Loucy (cell line): ENCODE measurements around the gene SLC22A4.

ENCODE experiments used
- H2AFZ ChIP-seq: fragments of 200-600 bp; sonication (generic); 2 replicates; pipeline ENCODE4 v1.6.0; 2016; ENCODE audit warnings: antibody characterized with exemption, mild to moderate bottlenecking, low read length, moderate library complexity
- H3F3A ChIP-seq: fragments of 200-600 bp; 2 replicates; pipeline ENCODE4 v1.6.0; 2016; ENCODE audit warnings: antibody characterized with exemption, low read depth, mild to moderate bottlenecking
- H3K27me3 ChIP-seq: fragments of 200-600 bp; sonication (generic); 2 replicates; pipeline ENCODE4 v1.6.1; 2014; ENCODE audit warnings: low read length, mild to moderate bottlenecking; ENCODE audit not compliant: insufficient read depth, poor library complexity, severe bottlenecking
- H3K36me3 ChIP-seq: fragments of 200-600 bp; sonication (generic); 2 replicates; pipeline ENCODE4 v1.6.1; 2016; ENCODE audit warnings: low read length; ENCODE audit not compliant: insufficient read depth
- H3K4me1 ChIP-seq: fragments of 200-600 bp; sonication (generic); 2 replicates; pipeline ENCODE4 v1.5.1; 2014; ENCODE audit warnings: low read length, mild to moderate bottlenecking; ENCODE audit not compliant: insufficient read depth, poor library complexity, severe bottlenecking
- H3K4me2 ChIP-seq: fragments of 200-600 bp; sonication (generic); 2 replicates; pipeline ENCODE4 v1.6.0; 2014; ENCODE audit warnings: antibody characterized with exemption, low read length, low read depth, mild to moderate bottlenecking; ENCODE audit not compliant: poor library complexity, severe bottlenecking
- H3K4me3 ChIP-seq: fragments of 200-600 bp; sonication (generic); 2 replicates; pipeline ENCODE4 v1.5.1; 2014; ENCODE audit warnings: low read length, mild to moderate bottlenecking, mixed read lengths; ENCODE audit not compliant: poor library complexity, severe bottlenecking
- H3K79me2 ChIP-seq: fragments of 200-600 bp; sonication (generic); 2 replicates; pipeline ENCODE4 v1.6.1; 2014; ENCODE audit warnings: low read length; ENCODE audit not compliant: insufficient read depth
- H3K9ac ChIP-seq: fragments of 200-600 bp; sonication (generic); 2 replicates; pipeline ENCODE4 v1.6.0; 2014; ENCODE audit warnings: mild to moderate bottlenecking, low read depth, low read length, moderate library complexity; ENCODE audit not compliant: poor library complexity, severe bottlenecking
- H3K9me2 ChIP-seq: fragments of 200-600 bp; sonication (generic); replicated peaks from 2 replicates; pipeline ENCODE4 v1.6.1; 2016; ENCODE audit warnings: low read depth, low read length, mixed read lengths
- H3K9me3 ChIP-seq: fragments of 200-600 bp; sonication (generic); 2 replicates; pipeline ENCODE4 v1.6.1; 2014; ENCODE audit warnings: mild to moderate bottlenecking, antibody characterized with exemption, low read length, low read depth; ENCODE audit not compliant: insufficient read depth
- H4K20me1 ChIP-seq: fragments of 200-600 bp; sonication (generic); 2 replicates; pipeline ENCODE4 v1.6.0; 2014; ENCODE audit warnings: antibody characterized with exemption, low read length, mild to moderate bottlenecking; ENCODE audit not compliant: insufficient read depth, poor library complexity, severe bottlenecking
- CTCF ChIP-seq: fragments of 200-600 bp; sonication (generic); conservative IDR thresholded peaks from 2 replicates; pipeline ENCODE4 v1.5.1; 2014; ENCODE audit warnings: mild to moderate bottlenecking, antibody characterized with exemption, low read length
- EZH2phosphoT487 ChIP-seq: fragments of 200-600 bp; IDR thresholded peaks from 2 replicates; pipeline ENCODE4 v1.6.1; 2018; ENCODE audit warnings: antibody characterized with exemption, mild to moderate bottlenecking, moderate library complexity, borderline replicate concordance

Gene SLC22A4

DNA sequence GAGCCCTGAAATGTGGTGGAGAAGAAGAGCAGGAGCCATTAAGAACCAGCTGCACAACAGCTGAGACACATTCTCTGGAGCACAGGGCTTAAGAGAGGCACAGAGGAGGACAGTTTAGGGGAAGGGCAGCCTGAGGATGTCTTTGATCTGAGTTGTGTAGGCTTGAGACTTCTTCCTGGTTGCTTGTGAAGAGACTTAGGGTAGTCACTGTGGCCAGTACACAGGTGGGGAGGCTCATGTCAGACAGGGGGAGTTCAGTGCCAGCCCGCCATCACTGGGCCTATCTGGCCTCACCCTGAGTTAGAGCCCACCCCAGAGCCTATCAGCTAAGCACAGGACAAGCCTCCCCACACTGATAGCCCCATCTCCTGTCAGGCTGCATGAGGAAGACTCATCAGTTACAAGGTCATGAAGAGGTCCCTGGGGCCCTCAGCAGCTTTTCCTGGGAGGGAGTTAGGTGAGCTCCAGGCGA lies 19.8 kb downstream of the SLC22A4 start:
- H3K27me3 ChIP-seq, result no peaks in the 10 kb centered on the region
- TF ChIP-seq CTCF (no peak), EZH2phosphoT487 (no peak)
- no peaks in the 10 kb centered on the region for H4K20me1 ChIP-seq
- no peaks in the 10 kb centered on the region for H3K4me1 ChIP-seq
- H3K36me3 ChIP-seq, result no peaks in the 10 kb centered on the region
- no peak overlapping the region for H2AFZ ChIP-seq
- no peaks in the 10 kb centered on the region for H3K79me2 ChIP-seq
- no peaks in the 10 kb centered on the region for H3K9me3 ChIP-seq
- no peak overlapping the region for H3K9ac ChIP-seq
- no peak overlapping the region for H3K4me3 ChIP-seq
- no peaks in the 10 kb centered on the region for H3F3A ChIP-seq
- H3K9me2 ChIP-seq, result no peaks in the 10 kb centered on the region
- H3K4me2 ChIP-seq, result no peak overlapping the region

DNA sequence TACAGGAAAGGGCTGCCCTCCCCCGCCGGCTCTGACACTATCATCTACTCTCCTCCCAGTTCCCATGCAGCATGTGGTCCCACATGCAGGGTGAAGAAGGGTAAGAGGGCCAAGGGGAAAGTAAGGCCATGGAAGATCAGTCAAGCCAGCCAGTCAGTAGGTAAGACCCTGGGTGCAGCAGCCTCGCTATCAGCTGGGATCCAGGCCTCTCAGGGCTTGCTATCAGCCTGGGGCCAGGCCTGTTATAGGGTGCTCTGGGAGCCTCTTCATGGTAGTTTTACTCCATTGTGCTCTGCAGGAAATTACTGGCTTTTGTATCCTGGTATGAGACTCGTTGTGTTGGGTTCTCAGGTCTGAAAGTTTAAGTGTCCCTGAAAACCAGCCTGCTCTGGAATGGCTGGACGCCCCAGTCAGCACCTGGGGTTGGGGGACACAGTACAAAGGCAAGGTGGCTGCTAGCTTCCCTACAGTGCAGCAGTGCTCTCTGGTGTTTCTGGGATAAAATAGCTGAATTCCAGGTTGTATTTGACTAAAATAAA lies 21.4 kb downstream of the SLC22A4 start:
- no peak overlapping the region for H3K9ac ChIP-seq
- no peaks in the 10 kb centered on the region for H3K9me3 ChIP-seq
- H3K9me2 ChIP-seq, result no peaks in the 10 kb centered on the region
- H3K79me2 ChIP-seq, result no peaks in the 10 kb centered on the region
- no peak overlapping the region for H3K4me2 ChIP-seq
- no peaks in the 10 kb centered on the region for H3K36me3 ChIP-seq
- H3K4me1 ChIP-seq, result no peaks in the 10 kb centered on the region
- no peak overlapping the region for H3K4me3 ChIP-seq
- no peaks in the 10 kb centered on the region for H3F3A ChIP-seq
- no peaks in the 10 kb centered on the region for H3K27me3 ChIP-seq
- no peaks in the 10 kb centered on the region for H4K20me1 ChIP-seq
- H2AFZ ChIP-seq, result no peak overlapping the region
- TF ChIP-seq EZH2phosphoT487 (no peak), CTCF (no peak)

GRCh38 chr5:132319975-132320374 lies 25.8 kb downstream of the SLC22A4 start:
- Histone ChIP-seq H3K79me2 (no peaks in the 10 kb centered on the region), H3K4me1 (no peaks in the 10 kb centered on the region), H3K4me3 (no peak overlapping the region), H3K4me2 (no peak overlapping the region), H3F3A (no peaks in the 10 kb centered on the region), H3K9me3 (no peaks in the 10 kb centered on the region), H4K20me1 (no peaks in the 10 kb centered on the region), H3K36me3 (no peaks in the 10 kb centered on the region), H2AFZ (no peak overlapping the region), H3K9me2 (no peaks in the 10 kb centered on the region), H3K27me3 (no peaks in the 10 kb centered on the region), H3K9ac (no peak overlapping the region)
- TF ChIP-seq CTCF, result no peak
- TF ChIP-seq EZH2phosphoT487, result no peak
